Left forelimb (tissue), 1 donor: ENCODE measurements around the gene TULP1.

ENCODE experiments used
- DNase-seq: peaks from one replicate; pipeline ENCODE4 v3.0.0-alpha.2; 2018; ENCODE audit warnings: low spot score

The TULP1 gene

GRCh38 chr6:35465646-35466045, 47.0 kb downstream of the TULP1 start:
- DNase-seq = no peak

- DNase-seq = no peak
These were observed 49.4 kb downstream of the TULP1 start for GRCh38 chr6:35463292-35463691.

GRCh38 chr6:35461270-35461669, 51.4 kb downstream of the TULP1 start:
- DNase-seq = no peak

GRCh38 chr6:35457907-35458306, 54.8 kb downstream of the TULP1 start:
- no peak for DNase-seq

GRCh38 chr6:35454391-35455110, 58.1 kb downstream of the TULP1 start:
- DNase-seq = no peak

GRCh38 chr6:35453236-35453635, 59.5 kb downstream of the TULP1 start:
- DNase-seq = no peak

GRCh38 chr6:35452183-35453090, 60.3 kb downstream of the TULP1 start, which contains the start of gene FANCE:
Gene FANCE (plus strand): TSS chr6:35452338. CDS start chr6:35452546, 208 bp downstream.
- DNase-seq = peak; percentile 98

GRCh38 chr6:35451354-35452182, 61.1 kb downstream of the TULP1 start:
- no peak for DNase-seq

- no peak for DNase-seq
These were observed 63.3 kb downstream of the TULP1 start for GRCh38 chr6:35449287-35449881.

- no peak for DNase-seq
These were observed 64.5 kb downstream of the TULP1 start for GRCh38 chr6:35448191-35448590.
